ENCODE data around the gene ABCC12.

DNA sequence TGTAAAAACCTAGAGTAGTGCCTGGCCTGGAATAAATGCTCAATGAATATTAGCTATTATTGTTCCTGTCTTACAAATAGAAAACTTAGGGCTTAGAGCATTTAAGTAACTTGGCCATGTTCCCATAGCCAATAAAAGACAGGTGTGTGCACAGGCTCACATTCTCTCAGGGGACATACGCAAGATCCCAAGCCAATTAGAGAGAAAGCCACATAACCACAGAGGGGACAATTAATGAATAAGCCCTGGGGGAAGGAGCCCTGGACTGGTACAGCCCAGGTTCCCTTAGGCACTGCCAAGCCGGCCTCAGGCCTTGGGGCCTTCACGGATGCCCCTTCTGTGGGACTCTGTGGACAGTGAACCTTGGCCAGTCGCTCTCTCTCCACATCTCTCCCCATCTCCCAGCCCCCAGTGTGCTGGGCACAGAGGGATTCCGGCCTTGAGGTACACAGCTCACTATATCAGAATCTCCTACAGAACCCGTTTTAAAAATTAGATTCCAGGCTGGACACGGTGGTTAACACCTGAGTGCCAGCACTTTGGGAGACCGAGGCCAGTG lies 27.3 kb upstream of the ABCC12 start:
- TF ChIP-seq GATA3 (IDR thresholded peaks at IDR 0.05; ENCODE audit: low read depth, low read length), result no peak
- no peak for TF ChIP-seq GATA2 (IDR thresholded peaks at IDR 0.05; ENCODE audit: low read depth, low read length)

All from SH-SY5Y (cell line).